Measurements from ENCODE around the gene TMEM132D.

TMEM132D gene

GRCh38 chr12:129152351-129153104 is 751.3 kb downstream of the TMEM132D start:
- no peak for DNase-seq

- DNase-seq, result no peak
Measured at GRCh38 chr12:129150721-129151120, 753.1 kb downstream of the TMEM132D start.

DNA sequence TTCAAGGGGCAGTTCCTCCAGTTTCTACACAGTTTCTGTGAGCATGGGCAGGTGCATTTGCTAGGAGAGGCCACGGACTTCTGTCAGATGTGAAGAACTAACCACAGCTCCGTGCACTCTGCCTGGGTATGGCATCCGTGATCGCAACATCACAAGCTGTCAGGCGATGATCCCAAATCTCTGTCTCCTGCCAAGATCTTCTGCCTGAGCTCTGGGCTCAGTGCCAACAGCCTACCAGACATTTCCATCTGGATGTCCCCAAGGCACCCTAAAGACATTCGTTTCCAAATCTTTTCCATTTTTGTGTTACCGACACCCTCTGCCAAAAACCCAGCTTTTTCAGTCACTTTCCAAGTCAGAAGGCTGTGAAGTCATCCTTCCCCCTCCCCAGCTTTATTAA is 758.4 kb downstream of the TMEM132D start:
- DNase-seq, result no peak

- no peak for DNase-seq
Measured at GRCh38 chr12:129138776-129139175, 765.0 kb downstream of the TMEM132D start.

DNA sequence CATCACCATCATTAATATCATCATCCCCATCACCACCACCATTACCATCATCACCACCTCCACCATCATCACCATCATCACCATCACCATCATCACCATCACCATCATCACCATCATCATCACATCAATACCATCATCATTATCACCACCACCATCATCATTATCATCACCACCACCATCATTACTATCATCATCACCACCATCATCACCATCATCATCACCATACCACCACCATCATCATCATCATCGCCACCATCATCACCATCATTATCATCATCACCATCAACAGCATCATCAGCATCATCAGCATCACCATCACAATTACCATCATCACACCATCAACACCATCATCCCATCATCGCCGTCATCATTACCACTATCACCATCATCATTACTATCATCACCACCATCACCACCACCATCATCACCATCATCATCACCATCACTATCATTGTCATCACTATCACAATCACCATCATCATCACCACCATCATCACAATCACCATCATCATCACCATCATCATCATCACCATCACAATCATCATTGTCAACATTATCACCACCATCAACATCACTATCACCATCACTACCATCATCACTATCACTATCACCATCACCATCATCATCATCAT is 767.0 kb downstream of the TMEM132D start:
- DNase-seq, result no peak

DNA sequence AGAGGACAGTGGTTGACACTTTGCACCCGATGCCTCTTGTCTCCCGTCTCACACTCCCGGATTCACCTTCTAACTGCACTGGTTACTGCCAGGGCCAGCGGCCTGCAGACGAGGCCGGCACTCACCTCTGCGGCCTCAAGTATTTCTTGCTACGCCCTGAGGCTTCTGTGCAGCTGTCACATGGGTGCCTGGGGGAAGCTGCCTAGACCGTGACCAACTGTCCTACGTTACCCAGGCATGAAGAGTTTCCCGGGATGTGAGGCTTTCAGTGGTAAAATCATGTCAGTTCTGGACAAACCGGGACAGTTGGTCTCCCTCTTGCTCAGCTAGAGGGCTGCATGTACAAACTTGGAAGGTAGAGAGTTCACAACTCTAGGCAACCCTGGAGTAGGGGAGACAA is 776.1 kb downstream of the TMEM132D start:
- no peak for DNase-seq

- DNase-seq, result peak; percentile 51
Measured at GRCh38 chr12:129127211-129127610, 776.6 kb downstream of the TMEM132D start.

- no peak for DNase-seq
Measured at GRCh38 chr12:129119537-129119936, 784.3 kb downstream of the TMEM132D start.

DNA sequence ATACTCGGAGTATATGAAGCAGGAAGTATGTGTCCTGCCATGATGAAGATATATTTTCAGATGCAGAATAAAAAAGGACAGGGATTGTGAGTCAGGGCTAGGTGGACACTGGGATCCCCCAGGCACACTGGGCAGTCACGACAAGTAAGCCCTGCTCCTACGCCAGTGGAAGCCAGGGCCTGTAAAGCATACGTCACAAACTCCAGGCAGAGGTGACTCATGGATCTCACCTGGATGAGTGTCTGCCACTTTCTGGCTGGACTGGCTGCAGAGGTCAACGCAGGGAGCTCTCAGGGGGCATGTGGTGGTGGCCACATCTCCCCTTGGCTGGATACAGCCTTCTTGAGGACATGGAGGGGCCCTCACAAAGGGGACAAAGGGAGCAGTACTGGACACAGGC is 788.3 kb downstream of the TMEM132D start:
- DNase-seq, result no peak

GRCh38 chr12:129110575-129110974 is 793.2 kb downstream of the TMEM132D start:
- no peak for DNase-seq

DNA sequence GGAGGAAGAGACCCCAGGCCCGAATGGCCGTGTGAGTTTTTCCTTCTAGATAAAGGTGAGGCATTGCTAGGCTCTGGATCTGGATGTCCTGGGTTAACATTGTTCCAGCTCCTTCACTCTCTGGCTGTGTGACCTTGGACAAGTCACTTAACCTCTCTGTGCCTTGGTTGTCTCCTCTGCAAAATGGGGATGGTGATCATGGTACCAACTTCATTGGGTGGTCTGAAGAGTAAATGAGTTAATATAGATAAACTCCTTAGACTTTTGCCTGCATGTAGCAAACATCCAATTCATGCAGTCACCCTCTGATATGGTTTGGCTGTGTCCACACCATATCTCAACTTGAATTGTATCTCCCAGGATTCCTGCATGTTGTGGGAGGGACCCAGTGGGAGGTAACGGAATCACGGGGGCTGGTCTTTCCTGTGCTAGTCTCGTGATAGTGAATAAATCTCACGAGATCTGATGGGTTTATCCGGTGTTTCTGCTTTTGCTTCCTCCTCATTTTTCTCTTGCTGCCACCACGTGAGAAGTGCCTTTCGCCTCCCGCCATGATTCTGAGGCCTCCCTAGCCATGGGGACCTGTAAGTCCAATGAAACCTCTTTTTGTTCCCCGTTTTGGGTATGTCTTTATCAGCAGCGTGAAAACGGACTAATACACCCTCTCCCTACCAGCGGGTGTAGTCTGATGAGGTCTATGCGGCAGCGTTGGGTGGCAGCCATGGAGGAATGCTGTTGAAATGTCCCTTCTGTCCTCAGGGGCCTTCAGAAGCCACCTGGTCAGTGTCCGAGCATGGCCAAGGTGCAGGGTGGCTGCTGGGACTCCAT is 794.4 kb downstream of the TMEM132D start:
- DNase-seq, result no peak

DNA sequence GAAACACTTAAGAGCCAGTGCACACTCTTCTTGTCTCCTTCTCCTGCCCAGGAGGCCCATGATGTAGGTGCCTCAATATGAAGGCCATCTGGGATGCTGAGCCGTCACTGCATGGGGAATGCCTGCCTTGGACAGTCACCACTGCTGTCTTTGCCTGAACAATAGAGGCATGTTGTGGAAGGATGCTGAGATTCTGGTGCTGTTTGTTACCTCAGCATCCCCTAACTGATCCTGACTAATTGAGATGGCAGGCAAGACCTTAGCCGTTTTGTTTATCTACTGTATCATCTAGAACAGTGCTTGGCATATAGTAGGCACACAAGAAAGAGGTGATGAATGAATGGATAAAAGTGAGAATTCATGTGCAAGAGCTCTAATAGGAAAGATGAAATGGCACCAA is 797.1 kb downstream of the TMEM132D start:
- DNase-seq, result no peak

GRCh38 chr12:129103231-129103630 is 800.6 kb downstream of the TMEM132D start:
- no peak for DNase-seq

- no peak for DNase-seq
Measured at GRCh38 chr12:129102233-129102632, 801.6 kb downstream of the TMEM132D start.

DNA sequence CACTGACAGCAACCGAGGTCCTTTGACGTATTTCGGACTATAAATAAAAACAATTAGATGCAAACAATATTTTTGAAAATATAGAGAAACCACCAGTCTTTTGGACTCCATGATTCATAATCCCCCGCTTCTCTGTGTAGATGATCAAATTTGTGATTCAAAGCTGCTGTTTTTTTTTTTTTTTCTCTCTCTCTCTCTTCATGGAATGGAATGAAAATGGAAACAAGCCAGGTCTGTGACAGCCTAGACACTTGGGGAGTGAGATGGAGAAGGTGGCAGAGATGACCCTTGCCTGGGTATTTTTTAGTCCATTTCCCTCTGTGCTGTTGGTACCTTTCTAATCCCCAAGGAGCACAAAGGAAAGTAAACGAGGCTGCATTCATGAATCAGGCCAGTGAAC is 802.0 kb downstream of the TMEM132D start:
- no peak for DNase-seq

DNA sequence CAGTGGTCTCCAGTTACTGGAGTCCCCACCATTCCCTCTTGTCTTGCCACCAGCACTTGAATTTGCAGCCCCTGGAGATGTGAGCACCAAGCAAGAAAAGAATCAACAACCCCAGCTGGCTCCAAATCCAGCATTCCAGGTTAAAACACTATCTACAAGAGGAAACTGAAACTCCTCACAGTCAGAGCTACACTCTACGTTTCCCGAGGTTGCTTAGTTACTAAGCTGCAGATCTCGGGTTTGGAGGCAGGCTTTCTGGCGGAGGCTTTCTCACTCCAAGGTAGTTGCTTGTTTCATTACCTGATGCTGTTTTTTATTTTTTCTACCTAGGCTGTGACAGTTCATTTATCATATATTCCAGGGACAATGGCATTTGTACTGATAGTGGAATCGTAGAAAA is 802.4 kb downstream of the TMEM132D start:
- no peak for DNase-seq

GRCh38 chr12:129097451-129097850 is 806.4 kb downstream of the TMEM132D start:
- DNase-seq, result no peak

DNA sequence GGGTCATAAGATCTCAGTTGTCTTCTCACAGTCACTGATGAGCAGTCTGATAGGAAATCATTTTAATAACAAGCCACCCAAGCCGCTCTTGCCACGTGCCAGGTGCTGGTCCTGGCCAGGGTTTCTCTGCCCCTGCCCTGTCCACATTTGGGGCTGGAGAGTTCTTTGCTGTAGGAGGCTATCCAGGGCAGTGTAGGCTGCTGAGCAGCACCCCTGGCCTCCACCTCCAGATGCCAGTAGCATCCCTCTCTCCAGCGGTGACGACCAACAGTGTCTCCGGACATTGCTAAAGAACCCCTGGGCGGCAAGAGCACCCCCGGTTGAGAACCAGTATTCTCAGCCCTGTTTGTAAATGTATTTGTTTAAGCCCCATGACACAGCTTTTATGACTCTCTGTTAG is 806.9 kb downstream of the TMEM132D start:
- peak; percentile 4 for DNase-seq

GRCh38 chr12:129096184-129096583 is 807.6 kb downstream of the TMEM132D start:
- no peak for DNase-seq

- DNase-seq, result no peak
Measured at GRCh38 chr12:129089576-129089975, 814.2 kb downstream of the TMEM132D start.

DNA sequence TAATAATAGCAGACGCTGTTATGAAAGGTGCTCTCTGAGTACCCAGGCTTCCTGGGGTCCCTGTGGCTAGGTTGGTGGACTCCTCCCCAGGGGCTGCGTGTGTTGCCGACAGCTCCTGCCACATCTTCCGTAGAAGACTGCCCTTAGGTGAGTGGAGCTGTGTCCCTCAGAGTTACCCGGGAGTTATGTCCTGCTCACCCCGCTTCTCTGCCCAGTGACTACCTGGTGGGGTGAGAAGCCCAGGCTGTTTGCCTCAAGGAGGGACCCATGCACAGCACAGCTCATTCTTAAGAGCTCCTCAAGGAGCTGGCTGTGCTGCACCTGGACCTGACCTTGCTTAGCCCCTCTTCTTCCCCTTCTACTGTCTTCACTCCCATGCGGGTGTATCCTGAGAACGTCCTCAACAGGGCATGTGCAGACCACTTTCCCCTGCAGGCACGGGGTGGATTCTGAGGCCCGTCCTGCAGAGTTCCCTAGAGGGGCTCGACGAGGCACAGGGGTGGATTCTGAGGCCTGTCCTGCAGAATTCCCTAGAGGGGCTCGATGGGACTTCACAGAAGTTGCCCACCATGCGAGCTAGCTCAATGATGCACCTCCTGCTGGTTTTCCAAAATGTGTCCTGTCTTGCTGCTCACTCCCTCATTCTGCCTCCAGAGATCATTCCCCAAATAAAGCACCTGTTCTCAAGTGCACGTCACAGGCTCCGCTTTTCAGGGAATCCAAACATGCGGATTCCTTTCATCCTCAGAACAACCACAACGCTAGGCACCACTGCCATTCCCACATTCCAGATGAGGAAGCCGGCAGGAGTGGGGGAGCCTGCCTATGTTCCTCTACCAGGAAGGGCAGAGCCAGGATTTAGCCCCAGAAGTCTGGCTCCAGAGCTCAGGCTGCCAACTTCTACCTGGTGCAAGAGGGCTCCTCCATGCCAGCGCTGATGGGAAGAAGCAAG is 818.7 kb downstream of the TMEM132D start:
- no peak for DNase-seq

DNA sequence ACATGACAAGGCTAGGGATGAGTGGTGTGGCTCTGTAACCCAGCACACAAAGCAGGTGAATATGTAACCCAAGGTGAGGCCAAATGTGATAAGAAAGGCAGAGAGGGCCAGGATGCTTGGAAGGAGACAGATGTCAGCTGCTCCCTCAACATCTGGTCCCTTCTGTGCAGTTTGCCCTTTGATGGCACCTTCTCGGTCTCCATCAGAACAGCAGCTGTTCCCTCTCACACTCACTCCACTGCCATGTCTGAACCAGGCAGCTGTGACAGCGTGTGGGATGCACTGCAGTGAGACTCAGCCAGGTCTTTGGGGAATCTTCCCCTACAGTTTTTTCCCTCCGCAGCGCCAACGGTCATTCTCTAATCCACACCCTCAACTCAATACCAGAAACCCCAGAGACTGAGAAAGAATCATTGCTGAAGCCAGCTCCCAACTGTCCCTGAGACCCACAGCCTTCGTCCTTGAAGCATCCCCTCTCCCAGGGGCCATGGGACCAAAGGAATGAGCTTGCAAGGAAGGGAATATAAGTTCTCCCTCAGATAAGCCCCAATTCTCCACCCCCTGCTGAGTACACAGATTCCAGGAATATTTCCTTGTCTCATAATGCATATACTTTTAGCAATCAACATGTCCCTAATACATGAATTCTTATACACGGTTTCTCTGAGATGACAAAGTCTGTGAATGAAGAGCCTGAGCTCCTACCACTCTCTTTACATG is 820.5 kb downstream of the TMEM132D start:
- no peak for DNase-seq
